NCI-H2227 (cell line): Measurements from ENCODE around the gene G2E3.
"Not testable (repeated sequence)": the region's sequence is repeated elsewhere in the genome, so short reads cannot be mapped to it uniquely, and the experiment has no call there.

Experiments used
- DNase-seq: peaks from one replicate; lab custom pipeline; 2025; ENCODE audit not compliant: unreplicated experiment; lab: John Stamatoyannopoulos, UW

G2E3 gene

GRCh38 chr14:30558675-30559555, at the start of gene G2E3:
Gene G2E3, plus strand, starts transcription at chr14:30559158. Its CDS starts 21,922 bp downstream, at chr14:30581080.
- peak; percentile 96 for DNase-seq

GRCh38 chr14:30517737-30518136, 41.2 kb upstream of the G2E3 start:
- DNase-seq: no peak

GRCh38 chr14:30518867-30519560, 39.9 kb upstream of the G2E3 start:
- DNase-seq: no peak

GRCh38 chr14:30519961-30520360, 39.0 kb upstream of the G2E3 start:
- no peak for DNase-seq

GRCh38 chr14:30520536-30520935, 38.4 kb upstream of the G2E3 start:
- no peak for DNase-seq

GRCh38 chr14:30521899-30522736, 36.8 kb upstream of the G2E3 start:
- peak; percentile 70 for DNase-seq

- no peak for DNase-seq
These were observed 33.1 kb upstream of the G2E3 start for GRCh38 chr14:30525833-30526232.

- no peak for DNase-seq
These were observed 31.8 kb upstream of the G2E3 start for GRCh38 chr14:30527196-30527595.

GRCh38 chr14:30528119-30528518, 30.8 kb upstream of the G2E3 start:
- DNase-seq: no peak

GRCh38 chr14:30528778-30529642, 29.9 kb upstream of the G2E3 start:
- no peak for DNase-seq

- DNase-seq: no peak
These were observed 26.7 kb upstream of the G2E3 start for GRCh38 chr14:30532264-30532663.

GRCh38 chr14:30533126-30533525, 25.8 kb upstream of the G2E3 start:
- DNase-seq: no peak

- DNase-seq: no peak
These were observed 17.6 kb upstream of the G2E3 start for GRCh38 chr14:30541318-30541717.

GRCh38 chr14:30546735-30547134, 12.2 kb upstream of the G2E3 start:
- DNase-seq: not testable (repeated sequence)

- DNase-seq: no peak
These were observed 11.4 kb upstream of the G2E3 start for GRCh38 chr14:30547388-30548048.

- DNase-seq: no peak
These were observed 8.6 kb upstream of the G2E3 start for GRCh38 chr14:30550335-30550734.

- peak; percentile 35 for DNase-seq
These were observed 7.5 kb upstream of the G2E3 start for GRCh38 chr14:30551460-30551859.

GRCh38 chr14:30553311-30553989, 5.5 kb upstream of the G2E3 start:
- DNase-seq: no peak

GRCh38 chr14:30558362-30558674, 640 bp upstream of the G2E3 start:
- peak; percentile 31 for DNase-seq
